ELR (cell line): Measurements from ENCODE around the gene ELFN2.

Experiments used
- DNase-seq: peaks from one replicate; pipeline ENCODE4 v3.0.0-alpha.2; 2015; ENCODE audit warnings: low read depth

Gene ELFN2

DNA sequence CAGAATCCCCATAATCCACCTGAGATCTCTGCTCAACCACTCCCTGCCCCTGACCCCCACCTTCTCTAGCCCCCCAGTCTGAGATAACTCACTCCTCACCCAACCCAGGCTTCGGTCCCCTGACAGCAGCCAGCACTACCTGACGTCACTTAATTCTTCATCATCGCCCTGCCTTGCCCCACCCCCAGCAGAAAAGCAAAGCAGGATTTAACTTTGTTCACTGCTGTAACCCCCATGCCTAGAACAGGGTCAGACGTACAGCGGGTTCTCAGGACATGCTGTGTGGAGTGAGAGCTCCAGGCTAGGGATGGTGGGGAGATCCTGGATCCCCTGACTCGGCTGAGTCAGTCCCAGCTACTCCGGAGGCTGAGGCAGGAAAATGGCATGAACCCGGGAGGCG is 45.8 kb downstream of the ELFN2 start:
- DNase-seq = peak; percentile 47

DNA sequence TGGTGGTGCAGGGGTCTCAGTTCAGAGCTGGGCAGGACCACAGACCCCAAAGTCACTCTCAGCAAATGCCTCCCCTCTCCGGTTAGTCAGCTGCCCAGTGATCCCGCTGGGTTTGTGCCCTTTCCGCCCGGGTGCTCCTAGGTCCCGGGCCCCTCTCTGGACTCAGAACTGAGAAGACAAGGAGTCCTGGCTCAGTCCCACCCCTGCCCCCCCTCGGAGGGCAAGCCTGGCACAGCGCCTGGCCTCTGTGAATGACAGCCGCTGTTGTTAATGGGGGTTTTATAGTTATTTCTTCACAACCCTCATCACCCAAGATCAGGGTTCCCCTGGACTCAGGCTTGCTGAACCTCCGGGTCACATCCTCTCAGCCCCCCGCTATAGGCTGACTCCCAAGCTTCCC is 47.6 kb downstream of the ELFN2 start:
- no peak for DNase-seq

DNA sequence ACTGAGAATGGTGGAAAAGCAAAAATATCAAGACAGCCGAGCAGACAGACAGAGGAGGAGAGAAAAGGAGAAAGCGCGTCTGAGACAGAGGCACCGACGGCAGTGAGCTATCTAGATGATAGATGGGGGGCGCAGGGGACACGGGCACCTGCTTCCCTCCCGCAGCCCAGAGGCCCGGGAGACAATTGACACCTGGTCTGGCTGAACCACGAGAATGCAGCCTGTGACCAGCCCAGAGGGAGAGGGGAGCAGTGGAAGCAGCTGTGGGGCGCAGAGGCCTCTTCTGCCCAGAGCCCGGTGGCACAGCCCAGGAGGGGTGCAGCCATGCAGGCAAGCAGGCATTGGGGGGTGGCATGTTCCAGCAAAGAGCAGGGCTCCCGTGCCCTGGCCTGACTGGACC is 48.2 kb downstream of the ELFN2 start:
- DNase-seq = no peak

DNA sequence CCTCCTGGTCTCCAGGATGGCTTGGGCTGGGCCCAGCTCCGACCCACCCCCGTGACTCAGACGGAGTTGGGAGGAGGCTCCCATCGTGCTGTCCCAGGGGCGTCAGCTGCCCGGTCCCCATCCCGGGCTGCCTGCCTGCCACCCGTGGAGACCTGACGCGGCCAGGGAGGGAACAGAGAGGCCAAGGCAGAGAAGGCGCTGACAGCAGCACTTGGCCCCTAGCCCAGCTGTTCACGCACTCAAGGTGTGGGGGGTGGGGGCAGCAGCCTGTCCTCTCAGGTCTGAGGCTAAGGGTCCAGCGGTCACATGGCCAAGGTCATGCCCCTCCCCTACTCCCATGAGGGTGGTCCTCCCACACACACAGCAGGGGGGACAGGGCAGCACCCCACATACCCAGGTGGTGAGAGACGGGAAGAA is 48.6 kb downstream of the ELFN2 start:
- peak; percentile 27 for DNase-seq

DNA sequence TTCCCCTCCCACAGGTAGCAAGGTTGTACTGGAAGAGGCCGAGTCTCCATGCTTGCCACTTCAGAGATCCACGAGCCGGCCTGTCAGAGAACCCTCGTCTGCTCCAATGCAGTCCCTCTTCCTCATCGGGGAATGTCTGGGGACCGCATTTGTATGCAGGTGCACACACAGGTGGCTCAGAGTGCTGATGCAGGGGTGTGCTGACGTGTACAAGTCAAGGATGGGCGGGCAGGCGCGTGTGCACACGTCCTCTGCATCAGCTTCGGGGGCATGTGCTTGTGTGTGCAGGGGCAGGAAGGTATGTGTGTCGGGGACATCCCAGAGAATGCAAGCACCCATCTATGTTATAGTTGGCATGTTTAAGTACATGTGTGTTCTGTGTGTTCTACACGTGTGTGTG is 49.4 kb downstream of the ELFN2 start:
- DNase-seq = no peak

DNA sequence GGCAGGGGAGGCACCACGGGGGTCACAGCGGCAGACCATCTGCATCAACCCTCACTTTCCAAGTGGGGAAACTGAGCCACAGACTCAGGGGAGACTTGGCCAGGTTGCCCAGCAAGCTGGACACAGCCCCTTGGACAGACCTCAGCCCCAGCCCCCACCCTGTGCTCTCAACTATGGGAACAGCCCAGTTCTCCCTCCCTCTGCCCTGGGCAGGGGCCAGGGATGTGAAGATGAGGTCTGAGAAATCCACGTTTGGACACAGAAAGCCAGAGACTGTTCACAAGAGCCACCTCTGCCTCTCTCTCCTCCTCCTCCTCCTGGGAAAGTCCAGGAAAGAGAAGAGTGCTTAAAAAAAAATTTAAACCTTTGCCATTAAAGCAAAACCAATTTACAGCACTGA is 50.1 kb downstream of the ELFN2 start:
- DNase-seq = no peak

DNA sequence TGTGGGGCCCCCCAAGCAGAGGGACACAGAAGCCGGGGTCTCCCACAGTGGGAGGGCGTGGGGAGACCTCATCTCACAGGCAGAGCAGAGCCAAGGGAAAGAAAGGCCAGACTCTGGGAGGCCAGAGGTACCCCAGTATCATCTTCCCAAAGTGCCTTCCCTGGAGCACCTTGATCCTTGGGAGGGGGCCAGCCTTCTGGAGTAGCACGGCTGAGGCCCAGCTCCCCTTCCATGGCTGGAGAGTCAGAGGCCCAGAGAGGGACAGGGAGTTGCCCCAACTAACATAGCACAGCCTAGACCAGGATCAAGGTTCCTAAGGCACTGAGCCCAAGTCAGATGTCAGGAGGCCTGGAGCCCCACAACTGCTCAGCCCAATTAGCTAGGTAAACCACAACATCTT is 50.6 kb downstream of the ELFN2 start:
- DNase-seq = no peak

DNA sequence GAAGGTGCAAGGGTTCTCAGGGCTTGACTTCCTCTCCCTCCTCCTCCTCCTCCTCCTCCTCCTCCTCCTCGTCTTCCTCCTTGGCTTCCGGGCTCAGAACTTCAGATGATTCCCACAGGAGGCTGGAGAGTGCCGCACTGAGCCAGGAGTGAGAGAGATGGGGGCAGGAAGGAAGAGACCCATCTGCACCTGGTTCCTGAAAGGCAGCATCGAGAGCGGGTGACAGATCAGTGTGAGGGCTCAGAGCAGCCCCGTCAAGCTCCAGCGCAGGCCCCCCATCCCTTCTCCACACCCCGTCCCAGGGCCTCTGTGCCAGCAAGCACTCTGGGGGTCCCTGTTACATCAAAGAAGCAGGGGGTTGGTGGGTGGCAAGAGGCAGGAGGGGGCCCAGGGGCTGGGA is 51.5 kb downstream of the ELFN2 start:
- DNase-seq = no peak

DNA sequence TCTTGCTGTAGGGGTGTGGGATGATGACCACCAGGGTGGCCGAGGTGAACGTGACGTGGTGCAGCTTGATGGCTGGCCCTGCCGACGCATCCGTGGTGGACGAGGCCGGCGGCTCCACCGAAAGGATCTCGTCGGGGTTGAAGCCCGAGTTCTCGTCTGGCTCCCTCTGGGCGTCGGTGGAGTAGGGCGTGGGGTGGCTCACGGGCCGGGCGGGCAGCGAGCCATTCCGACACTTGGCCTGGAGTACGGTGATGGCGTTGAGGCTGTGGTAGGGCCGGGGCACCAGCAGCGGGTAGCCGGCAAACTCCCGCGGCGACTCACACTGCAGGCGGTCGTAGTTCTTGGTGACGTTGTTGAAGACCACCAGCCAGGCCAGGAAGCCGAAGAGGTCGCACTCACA is 52.7 kb downstream of the ELFN2 start:
- DNase-seq = no peak

DNA sequence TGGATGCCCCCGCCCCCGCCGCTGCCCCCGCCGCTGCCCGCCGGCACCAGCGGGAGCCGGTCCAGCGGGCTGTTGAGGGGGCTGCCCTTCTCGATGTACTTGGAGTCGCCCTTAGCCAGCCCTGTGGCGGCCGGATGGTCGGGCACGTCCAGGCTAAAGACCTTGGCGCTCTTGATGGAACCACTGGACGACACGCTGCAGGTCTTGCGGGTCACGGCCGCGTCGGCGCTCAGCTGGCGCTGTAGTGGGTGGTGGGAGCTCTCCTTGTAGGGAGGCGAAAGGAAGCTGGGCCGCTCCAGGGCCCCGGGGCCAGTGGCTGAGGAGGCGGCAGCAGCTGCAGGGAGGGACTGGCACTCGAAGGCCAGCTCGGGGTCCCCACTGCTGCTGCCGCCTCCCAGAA is 53.8 kb downstream of the ELFN2 start:
- DNase-seq = no peak

DNA sequence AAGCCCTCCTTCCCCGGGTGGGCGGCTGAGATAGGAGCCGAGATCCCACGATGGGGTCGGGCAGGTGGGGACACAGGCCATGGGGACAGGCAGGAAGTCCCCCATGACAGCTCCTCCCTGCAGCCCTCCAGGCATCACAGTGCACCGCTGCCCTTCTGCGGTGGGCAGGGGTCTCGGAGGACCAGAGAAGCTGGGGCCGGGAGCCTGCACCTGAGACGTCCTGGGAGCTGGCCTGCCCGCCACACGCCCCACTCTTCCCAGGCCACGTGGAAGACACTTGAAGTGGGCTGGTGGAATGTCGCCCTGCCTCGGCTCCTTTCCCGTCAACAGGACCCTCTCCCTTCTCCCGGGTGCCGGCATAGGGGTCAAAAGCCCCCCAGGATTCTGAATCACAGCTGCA is 55.4 kb downstream of the ELFN2 start:
- DNase-seq = no peak

DNA sequence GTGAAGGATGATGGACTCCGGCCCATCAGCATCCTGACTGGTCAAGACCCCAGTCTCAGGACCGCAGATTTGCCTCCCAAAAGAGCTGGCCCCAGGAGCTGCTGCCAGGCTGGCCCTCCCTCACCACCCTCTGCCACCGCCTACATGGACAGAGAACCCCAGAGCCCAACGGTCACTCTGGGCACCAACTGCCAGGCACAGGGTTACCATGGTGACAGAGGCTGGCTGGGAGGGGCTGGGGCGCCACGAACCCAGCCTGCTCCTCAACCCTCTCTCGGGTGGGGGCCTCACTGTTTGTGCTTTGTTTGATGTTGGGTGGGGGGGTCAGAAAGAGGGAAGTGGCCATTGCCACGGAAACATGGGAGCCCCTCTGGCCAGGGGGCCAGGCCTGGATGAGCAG is 55.8 kb downstream of the ELFN2 start:
- no peak for DNase-seq

DNA sequence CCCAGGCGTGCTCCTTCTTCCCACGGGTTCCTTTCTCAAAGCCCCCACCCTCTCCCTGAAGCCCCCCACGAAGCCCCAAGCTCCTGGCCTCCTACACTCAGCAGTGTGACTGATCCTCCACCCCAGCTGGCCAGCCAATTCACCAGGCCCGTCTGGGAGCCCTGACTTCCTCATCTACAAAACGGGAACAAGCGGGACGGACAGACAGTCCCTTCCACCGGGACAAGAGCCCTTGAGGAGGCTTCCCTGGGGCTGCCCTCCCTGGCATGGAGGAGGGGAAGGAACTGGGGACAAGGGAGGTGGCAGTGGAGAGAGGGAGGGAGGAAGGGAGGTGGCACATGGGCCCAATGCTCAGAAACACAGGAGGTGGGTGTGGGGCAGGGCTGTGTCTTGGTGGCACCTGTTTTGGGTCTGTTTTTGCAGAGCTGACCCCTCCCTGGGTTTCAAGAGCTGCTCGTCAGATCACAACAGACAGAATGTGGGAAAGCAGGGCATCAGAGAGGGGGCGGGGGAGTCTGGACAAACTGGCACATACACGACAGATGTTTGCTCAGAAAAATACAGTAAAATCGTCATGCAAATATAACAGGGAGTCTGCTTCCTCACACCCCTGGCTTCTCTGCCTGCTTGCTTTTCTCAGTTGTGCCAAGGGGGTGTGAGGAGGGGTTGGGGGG is 56.8 kb downstream of the ELFN2 start:
- DNase-seq = no peak

DNA sequence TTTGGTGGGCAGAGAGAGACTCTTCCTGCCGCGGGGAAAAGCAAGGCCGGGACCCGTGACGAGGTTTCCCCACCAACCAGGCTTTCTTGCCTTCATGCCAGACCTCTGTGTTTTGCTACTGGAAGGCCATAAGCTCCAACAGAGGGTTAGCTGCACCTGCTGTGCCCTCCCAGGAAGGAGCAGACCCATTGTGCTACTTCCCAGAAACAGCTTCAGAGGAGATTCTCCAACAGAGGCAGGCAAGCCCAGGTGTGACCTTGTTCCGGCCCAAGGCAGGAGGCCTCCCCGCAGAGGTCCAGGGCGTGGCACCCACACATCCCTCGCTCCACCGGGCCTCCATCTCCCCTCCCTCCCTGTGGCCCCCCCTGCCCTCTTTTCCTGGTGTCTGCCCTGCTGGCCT is 57.8 kb downstream of the ELFN2 start:
- no peak for DNase-seq

DNA sequence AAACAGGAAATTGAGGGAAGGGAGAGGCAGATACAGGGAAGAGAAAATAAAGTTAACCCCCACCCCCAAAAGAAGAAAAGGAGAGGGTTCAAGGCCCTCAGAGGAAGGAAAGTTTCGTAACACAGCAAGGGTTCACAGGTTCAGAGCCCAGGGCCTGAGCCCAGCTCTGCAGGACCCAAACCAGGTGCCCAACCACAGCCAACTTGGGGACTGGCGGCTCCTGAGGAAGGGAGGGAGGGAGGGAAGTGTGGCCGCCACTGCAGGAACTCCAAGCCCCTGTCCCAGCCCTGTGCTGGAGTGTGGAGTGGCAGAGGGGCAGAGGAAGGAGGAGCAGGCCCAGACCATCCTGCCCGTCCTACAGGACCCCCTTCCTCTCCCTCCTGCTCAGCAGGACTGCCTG is 59.2 kb downstream of the ELFN2 start:
- no peak for DNase-seq

DNA sequence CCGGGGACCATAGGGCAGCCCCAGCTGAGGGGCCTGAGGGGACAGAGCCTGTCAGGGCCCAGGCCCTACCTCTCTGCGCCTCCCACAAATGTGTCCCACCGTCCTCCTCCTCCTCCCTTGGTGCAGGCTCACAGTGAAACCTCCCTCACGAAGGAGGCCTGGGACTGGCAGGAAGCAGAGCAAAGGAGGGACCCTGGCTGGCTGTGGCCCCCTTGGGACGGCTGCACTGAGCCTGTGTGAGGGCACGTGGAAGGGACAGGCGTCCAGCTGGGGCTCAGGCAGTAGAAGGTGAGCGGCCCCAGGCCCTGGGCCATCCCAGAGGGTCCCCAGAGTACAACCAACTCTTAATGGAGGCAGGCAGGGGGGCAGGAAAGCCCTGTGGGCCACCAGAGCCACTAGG is 60.7 kb downstream of the ELFN2 start:
- no peak for DNase-seq

DNA sequence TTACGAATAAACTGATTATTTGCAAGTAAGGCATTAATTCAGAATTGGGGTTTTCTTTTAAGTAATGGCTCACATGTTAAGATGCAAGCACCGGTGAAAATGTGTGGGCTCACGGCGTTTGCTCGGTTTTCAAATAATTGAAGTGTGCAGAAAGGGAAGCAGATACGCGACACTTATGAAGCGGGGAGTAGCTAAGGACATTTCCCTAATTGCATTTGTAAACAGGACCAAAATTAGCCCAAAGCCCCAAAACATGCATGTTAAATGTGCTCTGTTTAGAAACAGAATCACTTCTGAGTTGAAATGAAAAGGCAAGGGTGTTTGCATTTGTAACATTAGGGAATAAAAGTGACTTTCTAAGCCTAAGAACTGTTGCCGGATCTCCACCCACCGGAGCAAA is 61.3 kb downstream of the ELFN2 start:
- DNase-seq = no peak

DNA sequence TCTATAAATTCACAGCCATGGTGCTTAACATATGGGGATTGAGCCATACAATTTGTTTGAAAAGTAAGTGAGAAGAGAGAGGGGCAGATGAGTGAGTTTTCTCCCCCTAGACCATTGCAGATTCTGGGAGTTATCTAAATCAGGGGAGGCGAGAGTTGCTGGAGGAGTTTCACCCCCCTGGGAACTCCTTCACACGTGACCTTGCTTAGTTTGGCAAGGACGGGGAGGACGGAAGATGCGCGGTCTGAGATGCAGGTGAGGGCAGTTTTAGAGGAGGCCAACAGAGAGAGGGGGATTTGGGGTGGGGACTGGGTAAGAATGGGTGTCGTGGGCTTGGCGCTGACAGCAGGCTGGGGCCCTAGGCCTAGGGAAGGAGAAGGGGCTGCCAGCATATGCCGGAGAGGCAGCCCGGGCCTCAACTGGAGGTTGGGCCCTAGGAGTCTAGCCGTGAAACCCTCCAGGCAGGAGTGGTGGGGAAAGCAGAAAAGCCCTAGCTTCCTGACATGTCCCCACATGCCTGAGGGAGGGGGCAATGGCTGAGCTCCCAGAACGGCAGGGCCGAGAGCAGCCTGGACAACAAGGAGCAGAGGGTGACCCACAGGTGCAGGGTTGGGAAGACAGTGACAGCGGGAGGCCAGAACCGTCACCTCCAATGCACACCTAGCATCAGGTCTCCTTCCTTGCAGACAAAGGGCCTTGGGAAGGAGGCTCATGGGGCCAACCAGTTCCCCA is 63.9 kb downstream of the ELFN2 start:
- no peak for DNase-seq

DNA sequence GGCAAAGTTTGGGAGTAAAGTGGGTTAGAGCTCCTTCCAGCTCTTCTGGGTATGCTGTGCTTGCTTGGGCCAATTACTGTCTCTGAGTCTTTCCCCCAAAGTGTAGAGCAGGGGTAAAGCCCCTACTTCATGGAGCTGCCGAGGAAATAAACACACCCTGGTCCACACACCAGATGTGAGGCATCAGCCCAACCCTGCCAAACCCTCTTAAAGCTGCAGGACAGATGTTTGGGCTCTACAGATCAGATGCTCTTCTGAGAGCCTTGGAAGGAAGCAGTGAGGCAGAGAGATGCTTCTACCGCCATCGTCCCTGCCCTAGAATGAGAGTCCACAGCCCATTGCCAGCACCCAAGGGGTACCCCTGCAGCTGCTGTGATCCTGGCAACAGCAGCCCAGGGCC is 64.7 kb downstream of the ELFN2 start:
- DNase-seq = no peak

DNA sequence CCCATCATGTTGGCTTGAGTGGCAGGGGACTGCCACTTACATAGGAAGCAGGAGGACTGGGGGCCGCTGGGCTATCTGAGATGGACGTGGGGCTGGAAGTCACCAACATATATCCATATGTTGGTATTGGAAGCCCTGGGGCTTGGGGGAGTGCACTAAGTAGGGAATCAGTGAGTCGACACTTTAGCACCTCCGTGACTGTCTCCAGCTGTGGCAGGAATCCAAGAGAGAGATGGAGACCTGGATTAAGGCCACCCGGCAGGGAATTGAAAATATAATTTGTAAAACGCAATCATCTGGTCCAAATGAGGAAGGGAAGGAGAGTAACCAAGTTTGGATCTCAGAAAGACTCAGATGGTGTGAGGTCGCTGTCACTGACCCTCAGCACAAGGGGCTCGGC is 68.4 kb downstream of the ELFN2 start:
- peak; percentile 35 for DNase-seq

DNA sequence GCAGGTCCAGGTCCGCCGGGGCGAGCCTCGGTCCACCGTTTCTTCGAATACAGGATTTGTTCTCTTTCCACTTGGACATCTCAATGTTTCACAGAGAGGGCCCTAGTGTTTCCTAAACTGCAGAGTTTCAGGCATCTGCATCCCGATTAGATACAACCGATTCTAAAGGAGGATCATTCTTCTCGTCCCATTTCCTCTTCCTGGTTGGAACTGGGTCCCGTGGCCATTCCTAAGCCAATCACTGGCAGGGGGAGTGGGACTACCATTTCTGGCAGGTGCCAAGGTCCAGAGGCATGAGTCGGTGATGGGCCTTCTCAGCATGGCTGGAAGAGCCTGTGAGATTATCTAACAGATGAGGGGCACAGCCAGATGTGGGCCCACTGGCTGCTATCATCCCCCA is 68.9 kb downstream of the ELFN2 start:
- DNase-seq = no peak

DNA sequence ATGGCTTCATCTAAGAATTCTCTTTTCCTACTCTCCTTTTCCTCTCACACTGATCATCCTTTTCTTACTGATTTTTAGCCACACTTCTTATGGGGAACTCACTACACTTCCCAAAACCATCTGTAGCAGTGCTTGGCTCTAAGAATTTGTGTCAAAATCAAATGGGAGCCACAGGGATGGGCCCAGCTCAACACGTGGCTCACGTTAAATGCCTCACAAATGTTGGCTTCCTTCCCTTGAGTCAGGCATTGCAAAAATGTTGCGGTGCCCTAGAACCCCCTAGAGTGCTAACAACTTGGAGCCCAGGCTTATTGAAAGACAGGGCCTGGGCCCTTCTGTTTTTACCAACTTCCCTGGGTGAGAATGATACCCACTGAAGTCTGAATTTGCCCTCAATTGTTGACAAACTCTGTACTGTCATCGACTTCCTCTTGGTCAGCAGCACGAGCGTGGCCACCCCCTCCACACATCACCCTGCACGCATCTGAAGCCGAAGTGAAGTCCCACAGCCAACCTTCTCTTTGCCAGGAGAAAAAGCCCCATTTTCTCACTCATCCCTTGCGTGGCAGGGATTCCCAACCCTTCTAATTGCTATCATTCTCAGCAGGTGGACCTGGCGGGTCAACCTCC is 69.7 kb downstream of the ELFN2 start:
- no peak for DNase-seq

DNA sequence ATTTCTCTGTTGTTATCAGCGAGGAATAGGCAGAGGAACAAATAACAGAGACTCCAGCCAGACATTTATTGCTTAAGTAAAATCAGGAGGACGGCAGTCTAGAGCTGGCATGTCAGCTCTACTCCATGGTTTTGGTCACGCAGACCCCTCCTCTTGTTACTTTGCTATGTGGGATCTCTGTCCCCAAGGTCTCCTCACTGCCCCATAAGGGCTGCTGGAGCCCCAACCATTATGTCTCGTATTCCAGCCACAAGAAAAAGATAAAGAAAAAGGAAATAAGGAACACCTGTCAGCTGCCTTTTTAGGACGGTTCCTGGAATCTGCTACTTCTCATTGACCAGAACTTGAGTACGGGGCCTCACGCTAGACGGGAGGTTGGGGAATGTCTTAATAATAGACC is 70.4 kb downstream of the ELFN2 start:
- DNase-seq = no peak

DNA sequence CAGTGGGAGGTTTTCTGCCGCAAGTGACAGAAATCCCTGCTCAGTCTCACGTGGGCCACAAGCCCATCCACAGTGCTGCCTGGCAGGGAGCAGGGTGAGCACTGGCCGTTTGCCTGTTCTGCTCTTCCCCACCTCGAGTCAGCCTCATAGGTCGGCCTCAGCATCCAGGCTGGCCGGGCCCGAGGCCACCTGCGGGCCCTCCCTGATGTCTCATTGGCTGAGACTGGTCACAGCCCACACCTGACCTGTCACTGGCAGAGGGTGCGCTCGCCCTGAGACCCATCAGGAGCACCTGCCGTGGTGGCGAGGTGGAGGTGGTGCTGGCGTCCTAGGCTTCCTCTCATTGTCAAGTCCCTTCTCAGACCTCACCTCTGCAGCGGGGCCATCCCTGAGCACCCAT is 72.1 kb downstream of the ELFN2 start:
- DNase-seq = no peak
